SK-N-MC (cell line): ENCODE data around the gene HPGD.

Experiments
- EZH2 ChIP-seq: fragments of 200-600 bp; sonication (generic); IDR thresholded peaks from one replicate; pipeline ENCODE4 v1.6.1; 2017; ENCODE audit warnings: antibody characterized with exemption
- POLR2AphosphoS5 ChIP-seq: IDR thresholded peaks from 2 replicates; pipeline ENCODE4 v1.6.1; 2012; ENCODE audit warnings: mild to moderate bottlenecking, low read depth, low read length, borderline replicate concordance

GRCh38 chr4:174512745-174513144 lies 9.5 kb downstream of the HPGD start:
- TF ChIP-seq POLR2AphosphoS5: no peak
- TF ChIP-seq EZH2: no peak
